ENCODE data around the gene PRDM15. TPM values are rescaled to one million over a fixed set of nuclear protein-coding genes. Genes with fewer than 3 reads are reported as not detected.

PRDM15 gene
- total RNA-seq, 1 experiment from 2014 or later, result 11.2 TPM

- H3K9me3 ChIP-seq (ENCODE audit: control insufficient read depth, insufficient read depth, low read depth, low read length), result no peaks in the 10 kb centered on the region
- intact Hi-C loops (cut with micrococcal nuclease; ENCODE audit: unreplicated experiment) (no loop called here), in situ Hi-C loops (cut with HindIII; ENCODE audit: low pct_unique_long_range_greater_than_20kb, low sequenced_read_pairs) (no loop called here)
- peaks cover 8% of the 10 kb centered on the region for H3K4me1 ChIP-seq (ENCODE audit: control insufficient read depth, insufficient read depth, low read length)
- DNase-seq (ENCODE audit: low read depth, low spot score) (no peak), ATAC-seq (no peak)
- H3K27ac ChIP-seq (ENCODE audit: low read length), result no peak overlapping the region
- no peak overlapping the region for H3K4me3 ChIP-seq (ENCODE audit: low read depth in 2 of 2, low read length in 2 of 2)
- POLR2A ChIA-PET, result no interaction called here
- no peaks in the 10 kb centered on the region for H3K27me3 ChIP-seq (ENCODE audit: control insufficient read depth, insufficient read depth, low read length)
- no peaks in the 10 kb centered on the region for H3K36me3 ChIP-seq (ENCODE audit: control insufficient read depth, insufficient read depth, low read length)
- TF ChIP-seq REST (IDR thresholded peaks at IDR 0.05; ENCODE audit: insufficient read depth in 1 of 2, low read depth in 2 of 2, low read length in 1 of 2) (no peak), SIN3A (IDR thresholded peaks at IDR 0.05; ENCODE audit: borderline replicate concordance, insufficient read depth, low read depth, low read length) (no peak), TCF7L2 (IDR thresholded peaks at IDR 0.05; ENCODE audit: low read depth, low read length) (no peak), POLR2AphosphoS5 (IDR thresholded peaks at IDR 0.05; ENCODE audit: low read depth, low read length) (no peak)
- TF ChIP-seq, protein P1, sequence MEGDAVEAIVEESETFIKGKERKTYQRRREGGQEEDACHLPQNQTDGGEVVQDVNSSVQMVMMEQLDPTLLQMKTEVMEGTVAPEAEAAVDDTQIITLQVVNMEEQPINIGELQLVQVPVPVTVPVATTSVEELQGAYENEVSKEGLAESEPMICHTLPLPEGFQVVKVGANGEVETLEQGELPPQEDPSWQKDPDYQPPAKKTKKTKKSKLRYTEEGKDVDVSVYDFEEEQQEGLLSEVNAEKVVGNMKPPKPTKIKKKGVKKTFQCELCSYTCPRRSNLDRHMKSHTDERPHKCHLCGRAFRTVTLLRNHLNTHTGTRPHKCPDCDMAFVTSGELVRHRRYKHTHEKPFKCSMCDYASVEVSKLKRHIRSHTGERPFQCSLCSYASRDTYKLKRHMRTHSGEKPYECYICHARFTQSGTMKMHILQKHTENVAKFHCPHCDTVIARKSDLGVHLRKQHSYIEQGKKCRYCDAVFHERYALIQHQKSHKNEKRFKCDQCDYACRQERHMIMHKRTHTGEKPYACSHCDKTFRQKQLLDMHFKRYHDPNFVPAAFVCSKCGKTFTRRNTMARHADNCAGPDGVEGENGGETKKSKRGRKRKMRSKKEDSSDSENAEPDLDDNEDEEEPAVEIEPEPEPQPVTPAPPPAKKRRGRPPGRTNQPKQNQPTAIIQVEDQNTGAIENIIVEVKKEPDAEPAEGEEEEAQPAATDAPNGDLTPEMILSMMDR (IDR thresholded peaks at IDR 0.05), result no peak
- BruUV-seq (replicated peaks), result no TSS peak
- CTCF ChIA-PET, result no interaction called here
Observed at GRCh38 chr21:41864311-41865001, 14.7 kb downstream of the PRDM15 start.

- POLR2A ChIA-PET, result no interaction called here
- TF ChIP-seq, protein P1 (IDR thresholded peaks at IDR 0.05), result no peak
- intact Hi-C loops (cut with micrococcal nuclease; ENCODE audit: unreplicated experiment), result no loop called here
Observed at GRCh38 chr21:41863439-41863740, 15.8 kb downstream of the PRDM15 start.

More at GRCh38 chr21:41863439-41863740, 15.8 kb downstream of the PRDM15 start:
- H3K4me3 ChIP-seq (ENCODE audit: low read depth in 2 of 2, low read length in 2 of 2), result no peak overlapping the region
- BruUV-seq (replicated peaks), result no TSS peak
- in situ Hi-C loops (cut with HindIII; ENCODE audit: low pct_unique_long_range_greater_than_20kb, low sequenced_read_pairs), result no loop called here
- H3K27me3 ChIP-seq (ENCODE audit: control insufficient read depth, insufficient read depth, low read length), result no peaks in the 10 kb centered on the region
- DNase-seq (ENCODE audit: low read depth, low spot score) (no peak), ATAC-seq (no peak)
- no peak overlapping the region; the same call in 1 of the 2 replicates for H3K27ac ChIP-seq (ENCODE audit: low read length)
- CTCF ChIA-PET, result no interaction called here
- no peaks in the 10 kb centered on the region for H3K36me3 ChIP-seq (ENCODE audit: control insufficient read depth, insufficient read depth, low read length)
- H3K9me3 ChIP-seq (ENCODE audit: control insufficient read depth, insufficient read depth, low read depth, low read length), result no peaks in the 10 kb centered on the region
- peaks cover 8% of the 10 kb centered on the region for H3K4me1 ChIP-seq (ENCODE audit: control insufficient read depth, insufficient read depth, low read length)
